GM18520 (cell line): ENCODE data around the gene AFG1L.
"Not testable (repeated sequence)": the region's sequence is repeated elsewhere in the genome, so short reads cannot be mapped to it uniquely, and the experiment has no call there.

Source experiments
- ATAC-seq: cut with Tn5 transposase; IDR thresholded peaks from one replicate; pipeline ENCODE4 v1.9.1; 2021; ENCODE audit not compliant: unreplicated experiment

The AFG1L gene

DNA sequence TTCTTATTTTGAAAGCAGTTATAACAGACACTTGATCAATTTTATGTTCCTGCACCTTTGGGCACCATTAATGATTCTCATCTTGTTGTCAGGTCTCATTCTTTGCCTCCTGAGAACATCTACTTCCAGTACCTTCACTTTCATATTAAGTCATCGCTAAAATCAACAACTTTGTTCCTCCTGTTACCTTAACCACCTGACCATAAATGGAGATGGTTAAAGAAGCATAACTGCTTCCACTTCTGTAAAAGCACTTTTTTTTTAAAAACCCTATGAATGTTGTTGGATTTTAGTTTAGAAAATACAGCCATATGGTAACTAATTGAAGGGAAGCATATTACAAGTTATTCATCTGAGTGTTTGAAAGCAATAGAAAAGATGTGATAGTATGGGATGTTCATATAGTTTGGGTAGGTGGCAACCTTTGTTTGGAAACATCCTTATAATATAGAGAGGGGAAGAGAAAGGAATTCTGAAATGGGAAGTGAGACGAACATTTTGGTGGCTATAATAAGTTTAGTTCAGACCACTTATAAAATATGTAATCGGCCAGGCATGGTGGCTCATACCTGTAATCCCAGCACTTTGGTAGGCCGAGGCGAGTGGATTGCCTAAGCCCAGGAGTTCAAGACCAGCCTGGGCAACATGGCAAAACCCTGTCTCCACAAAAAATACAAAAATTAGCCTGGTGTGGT lies 53.9 kb downstream of the AFG1L start:
- peak; percentile 97 for ATAC-seq

DNA sequence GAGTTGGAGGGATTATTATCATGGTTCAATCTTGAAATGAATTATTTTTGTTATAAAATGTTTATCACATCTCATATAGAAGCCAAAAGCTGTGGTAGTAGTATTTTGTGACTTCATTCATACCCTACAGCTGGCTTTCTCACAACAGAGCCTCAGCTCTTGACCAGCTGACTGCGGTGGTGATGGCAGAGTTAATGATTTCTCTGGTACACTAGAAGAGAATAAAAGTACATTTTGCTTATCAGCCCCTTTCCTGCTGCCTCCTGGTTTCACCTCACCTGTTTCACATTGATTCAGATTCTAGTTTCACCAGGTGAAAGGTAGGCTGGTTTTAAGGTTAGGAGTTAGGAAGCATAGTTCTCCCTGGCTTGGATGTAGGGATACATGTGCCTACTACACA lies 55.7 kb downstream of the AFG1L start:
- ATAC-seq = no peak

DNA sequence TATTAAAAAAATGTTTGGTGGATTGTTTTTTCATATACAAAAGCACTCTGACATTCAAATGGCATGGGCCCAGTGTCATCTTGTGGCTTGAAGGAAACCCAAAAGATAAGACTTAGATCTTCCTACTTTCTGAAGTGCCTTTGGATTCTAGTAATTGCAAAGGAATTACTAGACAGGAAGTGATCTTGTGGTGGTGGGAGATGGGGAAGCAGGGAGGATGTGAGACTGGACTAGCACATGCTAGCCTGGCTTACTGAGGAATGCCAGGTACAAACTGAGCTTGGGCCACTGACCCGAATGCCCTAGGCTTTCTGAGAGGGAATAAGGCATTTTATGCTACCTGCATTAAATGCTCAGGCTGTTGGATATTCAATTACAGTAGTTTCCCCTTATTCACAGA lies 59.0 kb downstream of the AFG1L start:
- ATAC-seq = no peak

DNA sequence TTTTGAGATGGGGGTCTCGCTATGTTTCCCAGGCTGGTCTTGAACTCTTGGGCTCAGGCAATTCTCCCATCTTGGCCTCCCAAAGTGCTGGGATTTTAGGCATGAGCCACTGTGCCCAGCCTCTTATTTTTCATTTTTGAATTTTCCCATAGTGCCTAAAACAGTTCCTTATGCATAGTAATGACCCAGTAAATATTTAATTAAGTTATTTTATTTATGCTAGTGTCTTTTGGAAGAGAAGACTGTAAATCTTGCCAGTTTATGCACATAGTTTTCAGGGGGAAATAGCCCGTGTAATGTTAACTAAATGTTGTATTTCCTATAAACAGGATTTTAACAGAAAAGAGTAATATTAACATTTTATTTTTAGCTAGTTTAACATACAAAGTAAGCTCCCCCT lies 60.3 kb downstream of the AFG1L start:
- no peak for ATAC-seq

DNA sequence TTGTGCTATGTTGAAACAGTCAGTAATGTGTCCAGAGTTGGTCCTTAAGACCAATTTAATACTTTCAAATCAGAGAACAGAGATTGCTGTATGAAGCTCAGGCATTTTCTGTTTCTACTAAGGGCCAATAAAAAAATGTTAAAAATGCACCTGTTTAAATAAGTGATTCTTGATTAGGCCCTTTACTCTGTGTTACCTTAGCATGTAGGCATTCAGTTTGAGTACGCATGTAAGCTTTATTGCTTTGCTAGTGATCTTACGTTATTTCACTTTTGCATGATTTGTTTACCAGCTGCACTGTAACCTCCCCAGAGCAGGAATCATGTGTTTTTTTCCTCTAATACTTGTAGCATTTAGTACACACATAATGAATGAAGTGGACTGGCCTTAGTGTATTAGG lies 61.0 kb downstream of the AFG1L start:
- no peak for ATAC-seq

DNA sequence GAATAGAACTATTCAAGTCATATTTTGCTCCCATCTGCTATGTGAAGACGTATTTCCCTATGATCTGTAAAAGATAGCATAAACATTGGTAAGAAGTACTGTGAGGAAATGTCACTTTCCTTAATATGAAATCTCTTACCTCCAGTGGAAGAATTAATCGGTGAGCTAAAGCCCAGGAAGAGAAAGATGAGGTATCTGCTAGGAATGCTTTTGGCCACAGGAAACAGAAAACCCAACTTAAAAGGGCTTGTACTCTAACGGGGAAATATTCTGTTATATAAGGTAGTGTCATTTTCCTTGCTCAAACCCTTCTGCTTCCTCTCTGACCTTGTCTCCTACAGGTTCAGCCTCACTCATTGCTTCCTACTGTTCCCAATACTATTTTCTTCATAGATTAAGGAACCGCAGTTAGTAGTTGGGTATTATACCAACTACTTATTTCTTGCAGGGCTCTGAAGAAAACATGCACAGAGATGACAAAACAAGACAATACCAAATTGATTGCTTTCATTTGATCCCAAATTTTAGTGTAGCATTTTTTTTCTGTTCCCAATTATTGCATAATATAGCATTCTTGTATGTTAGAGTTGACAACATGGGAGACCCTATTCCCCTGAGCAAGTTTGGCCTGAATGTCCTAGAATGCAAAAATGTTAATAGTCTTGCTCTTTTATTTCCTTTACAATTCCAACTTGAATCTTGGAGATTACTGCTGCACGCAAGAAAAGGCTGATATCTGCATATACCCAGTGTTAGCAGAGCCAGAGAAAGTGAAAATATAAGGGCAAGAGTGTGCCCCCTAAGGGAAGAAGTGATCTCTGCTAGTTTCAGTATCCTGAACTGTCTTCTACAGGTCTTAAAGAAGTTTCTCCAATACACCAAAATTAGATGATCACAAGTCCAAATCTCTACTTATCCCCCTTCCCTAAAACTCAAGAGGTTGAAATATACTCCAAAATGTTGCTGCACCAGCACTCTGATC lies 65.3 kb downstream of the AFG1L start:
- no peak for ATAC-seq

DNA sequence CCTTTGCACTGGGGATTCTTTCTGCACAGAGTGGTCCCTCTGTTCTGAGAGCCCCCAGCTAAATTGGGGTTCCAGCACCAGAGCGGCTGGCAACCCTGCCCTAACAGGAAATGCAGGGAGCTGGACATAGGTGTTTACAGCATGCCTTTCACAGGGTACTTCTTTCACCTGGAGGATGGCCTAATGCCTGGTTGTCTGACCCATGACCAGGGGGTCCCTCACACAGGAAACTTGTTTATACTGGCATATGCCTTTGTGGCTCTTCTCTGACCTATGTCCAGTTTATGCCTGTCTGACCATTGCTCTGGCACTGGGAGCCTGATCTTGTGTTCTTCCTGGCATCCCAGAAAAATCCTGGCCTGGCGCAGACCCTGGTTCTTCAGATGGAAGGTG lies 66.1 kb downstream of the AFG1L start:
- no peak for ATAC-seq

DNA sequence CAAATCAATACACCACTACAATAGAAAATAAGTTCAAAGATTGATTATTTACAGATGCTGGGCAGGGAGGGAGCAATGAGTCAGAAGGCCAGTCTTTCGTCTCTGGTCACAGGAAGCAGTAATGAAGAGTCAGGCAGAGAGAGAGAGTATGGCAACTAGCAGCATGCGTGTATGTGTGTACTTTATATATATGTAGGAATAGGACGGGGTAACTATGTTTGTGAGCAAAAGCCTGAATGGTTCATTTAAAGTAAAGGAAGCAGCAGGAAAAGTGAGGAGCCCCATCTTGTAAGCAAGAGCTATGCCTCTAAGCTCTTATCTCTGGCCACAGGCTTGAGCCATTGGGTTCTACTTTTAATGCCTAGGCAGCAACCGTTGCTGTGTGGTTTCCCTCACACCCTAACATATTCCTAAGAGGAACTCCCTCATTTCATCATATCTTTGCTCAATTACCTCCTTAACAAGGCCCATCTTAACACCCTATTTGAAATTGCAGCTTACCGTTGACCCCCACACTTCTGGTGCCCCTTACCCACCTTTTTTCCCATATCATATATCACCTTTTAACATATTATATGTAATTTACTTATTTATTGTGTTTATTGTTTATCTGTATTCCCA lies 66.6 kb downstream of the AFG1L start:
- ATAC-seq = no peak

DNA sequence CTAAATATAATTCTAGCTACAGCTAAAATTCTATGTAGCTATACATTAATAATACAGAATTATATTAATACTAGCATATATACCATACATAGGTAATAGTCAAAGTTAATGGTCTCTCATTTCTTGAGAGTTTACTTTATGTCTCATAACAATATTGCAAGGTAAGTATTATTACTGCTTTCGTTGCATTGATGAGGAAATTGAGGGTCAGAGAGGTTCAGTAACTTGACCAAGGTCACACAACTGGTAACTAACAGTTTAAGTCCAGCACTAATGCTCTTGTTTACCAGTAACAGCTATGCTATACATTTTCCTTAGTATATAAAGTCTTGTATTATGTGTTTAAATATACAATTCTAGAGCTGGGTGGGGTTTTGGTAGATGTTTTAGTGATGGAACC lies 67.6 kb downstream of the AFG1L start:
- ATAC-seq = no peak

DNA sequence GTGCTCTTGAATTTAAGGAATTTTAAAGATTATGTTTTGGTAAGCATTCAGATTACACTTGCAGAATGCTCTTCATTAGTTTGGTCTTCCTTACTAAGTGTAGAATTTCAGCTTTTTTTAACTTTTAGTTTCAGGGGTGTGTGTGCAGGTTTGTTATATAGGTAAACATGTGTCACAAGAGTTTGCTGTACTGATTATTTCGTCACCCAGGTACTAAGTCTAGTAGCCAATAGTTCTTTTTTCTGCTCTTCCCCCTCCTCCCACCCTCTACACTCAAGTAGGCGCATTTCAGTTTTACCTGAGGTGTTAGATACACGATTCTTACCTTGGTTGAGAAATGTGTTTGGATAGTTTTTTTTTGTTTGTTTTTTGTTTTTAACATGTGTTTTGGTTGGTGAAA lies 68.3 kb downstream of the AFG1L start:
- no peak for ATAC-seq

DNA sequence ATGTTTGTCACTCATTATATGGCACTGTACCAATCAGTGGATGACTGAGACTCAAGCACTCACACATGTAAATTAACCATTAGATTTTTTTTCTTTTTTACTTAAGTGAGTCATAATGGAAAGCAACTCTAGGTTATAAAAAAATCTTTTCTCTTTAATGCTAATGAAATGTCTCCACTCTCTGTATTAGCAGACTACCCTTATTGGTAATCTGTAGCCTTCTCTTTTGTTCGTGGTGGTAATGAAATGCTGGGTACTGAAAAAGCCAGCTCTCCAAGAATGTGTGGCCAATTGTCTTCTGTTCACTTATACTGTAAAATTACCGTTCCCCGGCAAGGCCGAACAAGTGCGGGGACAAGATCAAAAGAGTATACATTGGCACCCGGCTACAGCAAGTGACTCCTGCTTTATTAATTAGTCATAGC lies 69.0 kb downstream of the AFG1L start:
- no peak for ATAC-seq

DNA sequence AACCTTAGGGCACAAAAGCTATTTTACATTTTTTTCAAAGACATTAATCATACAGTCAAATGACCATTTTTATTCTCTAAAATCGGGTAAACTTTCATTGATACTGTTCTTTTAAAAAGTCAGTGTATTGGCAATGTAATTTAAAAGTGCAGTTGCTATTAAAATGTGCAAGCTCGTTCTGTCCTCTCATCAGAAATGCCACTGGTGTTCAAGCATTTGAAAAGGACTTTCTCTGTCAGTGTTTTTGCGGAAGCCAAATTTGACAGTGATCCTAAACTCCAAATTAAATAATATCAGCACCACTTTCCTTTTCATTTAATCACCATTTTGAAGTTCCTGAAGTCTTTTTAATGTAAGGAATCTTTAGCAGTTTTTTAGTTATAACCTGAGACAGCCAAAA lies 69.6 kb downstream of the AFG1L start:
- ATAC-seq = no peak

DNA sequence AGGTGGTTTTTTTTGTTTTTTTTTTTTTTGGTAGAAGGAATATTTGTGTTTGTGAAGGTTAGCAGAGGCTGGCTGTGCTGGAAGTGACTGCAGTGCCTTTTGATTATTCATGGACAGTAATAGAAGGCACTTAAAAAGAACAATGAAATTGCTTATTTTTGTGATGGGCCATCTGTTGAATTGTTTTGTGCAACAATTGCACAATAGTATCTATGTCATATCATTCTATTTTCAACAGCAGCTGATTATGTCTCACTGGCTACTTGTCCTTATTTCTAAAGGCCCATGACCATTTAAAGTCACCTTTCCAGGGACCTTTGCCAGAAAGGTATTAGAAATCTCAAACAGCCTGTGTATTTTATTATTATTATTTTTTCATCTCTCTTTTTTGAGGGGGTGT lies 70.6 kb downstream of the AFG1L start:
- ATAC-seq = no peak

DNA sequence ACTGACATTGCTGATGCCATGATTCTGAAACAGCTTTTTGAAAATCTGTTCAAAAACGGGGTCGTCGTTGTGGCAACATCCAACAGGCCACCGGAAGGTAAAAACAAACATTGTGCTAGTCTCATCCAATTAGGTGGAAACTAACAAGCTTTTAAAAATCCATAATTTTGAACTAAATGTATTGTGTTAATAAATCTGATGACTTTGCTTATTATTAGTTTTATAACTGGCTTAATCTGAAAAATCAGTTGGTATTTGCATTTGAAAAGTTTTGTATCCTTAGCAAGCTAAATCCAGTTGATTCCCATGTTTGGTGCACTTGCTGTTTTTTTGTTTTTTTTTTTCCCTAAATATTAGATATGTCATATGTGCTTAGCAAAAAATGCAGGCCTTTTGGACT lies 71.4 kb downstream of the AFG1L start:
- no peak for ATAC-seq

DNA sequence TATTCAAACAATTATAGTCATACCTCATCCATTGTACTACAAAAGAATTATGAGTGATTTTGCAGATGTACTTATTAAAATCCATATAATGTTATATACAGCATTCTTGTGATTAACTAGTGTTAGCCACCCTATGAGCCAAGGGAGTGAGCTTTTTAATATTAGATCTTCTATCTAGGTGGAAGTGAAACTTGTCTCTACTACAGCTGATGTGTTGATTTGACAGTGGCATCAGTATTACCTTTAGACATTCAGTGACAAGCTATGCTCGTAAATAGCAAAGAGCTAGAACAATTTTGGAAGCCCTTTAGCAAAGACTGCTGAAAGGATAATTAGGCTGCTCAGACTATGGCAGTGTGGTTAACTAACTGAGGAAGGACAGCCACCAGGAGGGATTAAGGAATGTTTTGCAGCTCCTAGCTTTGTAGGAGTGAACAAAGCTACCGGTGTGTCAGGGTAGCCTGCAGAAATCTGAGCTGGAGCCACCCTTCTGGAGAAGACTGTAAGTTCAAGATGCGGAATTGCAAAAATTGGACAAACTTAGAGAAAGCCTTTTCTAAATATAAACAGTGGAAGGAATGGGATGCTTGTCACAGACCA lies 73.7 kb downstream of the AFG1L start:
- no peak for ATAC-seq

DNA sequence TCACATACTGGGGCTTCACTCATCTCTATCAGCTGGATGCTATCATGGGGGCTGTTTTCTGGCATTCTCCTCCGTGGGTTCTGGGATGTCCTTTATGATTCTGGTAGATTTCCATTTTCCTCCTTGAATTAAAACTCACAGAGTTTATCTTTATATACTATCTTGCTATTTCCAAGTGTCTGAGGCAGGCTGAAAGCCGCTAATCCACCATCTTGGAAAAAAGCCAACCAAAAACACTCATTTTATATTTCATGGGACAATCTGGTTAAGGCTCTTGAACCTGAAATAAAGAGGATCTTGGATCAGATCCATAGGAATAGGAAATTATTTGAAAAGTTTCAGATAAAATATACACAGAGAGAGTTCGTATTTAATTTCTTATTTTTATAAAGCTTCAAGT lies 86.0 kb downstream of the AFG1L start:
- ATAC-seq = no peak

DNA sequence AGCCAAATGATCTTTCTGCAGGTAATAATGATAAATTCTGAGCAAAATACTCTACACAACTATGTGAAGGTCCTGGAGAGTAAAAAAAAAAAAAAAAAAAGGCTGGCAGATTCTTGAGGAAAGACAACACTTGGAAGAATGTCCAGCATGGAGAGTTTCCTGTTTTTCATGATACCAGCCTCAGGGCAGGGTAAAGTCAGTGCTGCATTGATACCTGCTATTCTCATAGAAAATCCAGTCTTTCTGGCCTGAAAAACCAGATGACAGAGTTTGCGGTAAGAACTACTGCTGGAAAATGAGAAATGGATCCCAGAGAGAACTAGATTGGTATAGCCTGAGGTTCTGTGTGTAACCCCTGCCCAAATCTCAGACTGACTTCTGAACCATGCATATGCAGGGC lies 89.1 kb downstream of the AFG1L start:
- ATAC-seq = no peak

DNA sequence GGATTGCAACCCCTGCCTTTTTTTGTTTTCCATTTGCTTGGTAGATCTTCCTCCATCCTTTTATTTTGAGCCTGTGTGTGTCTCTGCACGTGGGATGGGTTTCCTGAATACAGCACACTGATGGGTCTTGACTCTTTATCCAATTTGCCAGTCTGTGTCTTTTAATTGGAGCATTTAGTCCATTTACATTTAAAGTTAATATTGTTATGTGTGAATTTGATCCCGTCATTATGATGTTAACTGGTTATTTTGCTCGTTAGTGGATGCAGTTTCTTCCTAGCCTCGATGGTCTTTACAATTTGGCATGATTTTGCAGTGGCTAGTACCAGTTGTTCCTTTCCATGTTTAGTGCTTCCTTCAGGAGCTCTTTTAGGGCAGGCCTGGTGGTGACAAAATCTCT lies 94.3 kb downstream of the AFG1L start:
- ATAC-seq = not testable (repeated sequence)

DNA sequence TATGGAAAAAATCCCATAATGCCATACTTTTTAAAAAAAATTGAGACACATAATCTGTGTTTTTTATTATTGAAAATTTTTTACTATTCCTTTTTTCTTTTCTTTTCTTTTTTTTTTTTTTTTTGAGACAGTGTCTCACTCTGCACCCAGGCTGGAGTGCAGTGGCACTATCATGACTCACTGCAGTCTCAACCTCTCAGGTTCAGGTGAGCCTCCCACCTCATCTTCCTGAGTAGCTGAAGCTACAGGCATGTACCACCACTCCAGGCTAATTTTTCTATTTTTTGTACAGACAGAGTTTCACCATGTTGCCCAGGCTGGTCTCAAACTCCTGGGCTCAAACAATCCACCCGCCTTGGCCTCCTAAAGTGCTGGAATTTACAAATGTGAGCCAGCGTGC lies 100.4 kb downstream of the AFG1L start:
- ATAC-seq = no peak

DNA sequence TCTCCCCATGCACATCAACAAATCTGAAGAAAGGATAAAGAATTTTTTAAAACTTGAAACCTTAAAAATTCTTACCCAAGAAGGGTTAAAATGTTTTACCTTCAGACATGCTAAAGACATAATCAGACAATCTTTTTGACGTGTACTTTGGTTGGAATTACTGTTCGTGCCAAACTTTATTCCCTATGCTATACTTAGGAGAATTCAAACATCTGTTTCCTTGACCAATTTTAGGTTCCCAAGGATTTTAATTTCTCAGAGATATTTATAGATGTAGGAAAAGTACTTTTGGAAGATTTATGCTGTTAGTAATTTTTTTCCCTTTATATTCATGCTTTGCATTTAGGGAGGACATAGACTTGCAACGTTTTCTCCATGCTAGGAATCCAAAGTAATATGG lies 108.4 kb downstream of the AFG1L start:
- no peak for ATAC-seq

DNA sequence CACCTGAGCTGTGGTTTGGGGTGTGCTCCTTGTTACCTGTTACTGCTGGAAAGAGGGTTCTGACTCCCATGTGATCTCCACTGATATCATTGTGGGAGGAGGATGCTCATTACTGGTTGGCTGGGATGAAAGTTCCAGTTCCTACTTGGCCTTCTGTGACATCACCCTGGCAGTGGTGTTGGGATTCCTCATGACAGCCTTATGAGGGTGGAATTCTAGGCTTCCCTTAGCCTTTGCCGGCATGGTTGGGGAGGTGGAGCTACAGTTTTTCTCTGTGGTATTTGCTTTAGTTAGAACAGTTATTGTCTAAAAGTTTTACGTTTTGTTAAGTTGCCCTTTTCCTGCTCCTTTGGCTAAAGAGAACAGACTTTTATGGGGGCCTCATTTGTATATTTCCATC lies 112.1 kb downstream of the AFG1L start:
- ATAC-seq = no peak
